B cell (primary cell): ENCODE measurements around the gene PP2D1.
"Not testable (repeated sequence)": the region's sequence is repeated elsewhere in the genome, so short reads cannot be mapped to it uniquely, and the experiment has no call there.

Experiments used
- CTCF ChIP-seq: fragments of 200-600 bp; IDR thresholded peaks from one replicate; pipeline ENCODE4 v1.8.0; 2022; ENCODE audit warnings: antibody characterized with exemption, mild to moderate bottlenecking
- EZH2 ChIP-seq: IDR thresholded peaks from 2 replicates; pipeline ENCODE4 v1.6.1; 2012; ENCODE audit warnings: borderline replicate concordance, low read depth, mild to moderate bottlenecking, moderate library complexity, low read length; ENCODE audit not compliant: insufficient read depth, poor library complexity, severe bottlenecking

DNA sequence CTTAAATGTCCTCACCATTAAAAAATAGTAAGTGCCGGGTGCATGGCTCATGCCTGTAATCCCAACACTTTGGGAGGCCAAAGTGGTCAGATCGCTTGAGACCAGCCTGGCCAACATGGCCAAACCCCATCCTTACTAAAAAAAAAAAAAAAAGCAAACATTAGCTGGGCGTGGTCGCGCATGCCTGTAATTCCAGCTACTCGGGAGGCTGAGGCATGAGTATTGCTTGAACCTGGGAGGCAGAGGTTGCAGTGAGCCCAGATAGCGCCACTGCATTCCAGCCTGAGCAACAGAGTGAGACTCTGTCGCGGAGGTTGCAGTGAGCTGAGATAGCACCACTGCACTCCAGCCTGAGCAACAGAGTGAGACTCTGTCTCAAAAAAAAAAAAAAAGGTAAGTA is 54.7 kb downstream of the PP2D1 start:
- not testable (repeated sequence) for TF ChIP-seq CTCF, EZH2
